ENCODE results near the gene ACP1. TPM values are rescaled to one million over a fixed set of nuclear protein-coding genes. Genes with fewer than 3 reads are reported as not detected.

The ACP1 gene
- total RNA-seq, 1 donor from 2014 or later = 81.4 TPM

DNA sequence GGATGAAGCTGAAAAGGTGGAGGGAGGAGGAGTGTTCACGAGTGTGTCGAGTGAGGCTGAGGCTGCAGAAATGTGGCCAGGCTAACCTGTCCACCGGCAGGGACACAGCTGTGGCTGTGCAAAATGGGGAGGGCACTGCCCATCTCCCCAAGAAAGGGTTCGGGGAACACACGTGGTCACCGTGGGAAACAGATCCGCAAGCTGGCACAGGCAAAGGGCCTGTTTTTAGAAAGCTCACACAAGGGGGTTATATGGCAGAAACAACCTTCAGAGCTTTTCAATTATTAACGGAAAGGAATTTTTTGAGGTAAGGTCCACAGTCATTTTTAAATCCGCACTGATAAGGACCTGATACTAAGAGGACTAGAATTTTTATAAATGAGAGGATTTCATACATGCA is 36.6 kb upstream of the ACP1 start:
- Mint-ChIP-seq H3K27me3 (ENCODE audit: unreplicated experiment) (no peaks in the 10 kb centered on the region), H3K4me1 (ENCODE audit: unreplicated experiment) (no peaks in the 10 kb centered on the region), H3K27ac (ENCODE audit: unreplicated experiment) (no peak overlapping the region), H3K9me3 (ENCODE audit: unreplicated experiment) (no peaks in the 10 kb centered on the region), H3K36me3 (ENCODE audit: unreplicated experiment) (peaks cover 58% of the 10 kb centered on the region), H3K4me3 (ENCODE audit: unreplicated experiment) (no peak overlapping the region)
- no peak for DNase-seq (ENCODE audit: extremely low spot score, unreplicated experiment)
- TF ChIP-seq, protein P1, sequence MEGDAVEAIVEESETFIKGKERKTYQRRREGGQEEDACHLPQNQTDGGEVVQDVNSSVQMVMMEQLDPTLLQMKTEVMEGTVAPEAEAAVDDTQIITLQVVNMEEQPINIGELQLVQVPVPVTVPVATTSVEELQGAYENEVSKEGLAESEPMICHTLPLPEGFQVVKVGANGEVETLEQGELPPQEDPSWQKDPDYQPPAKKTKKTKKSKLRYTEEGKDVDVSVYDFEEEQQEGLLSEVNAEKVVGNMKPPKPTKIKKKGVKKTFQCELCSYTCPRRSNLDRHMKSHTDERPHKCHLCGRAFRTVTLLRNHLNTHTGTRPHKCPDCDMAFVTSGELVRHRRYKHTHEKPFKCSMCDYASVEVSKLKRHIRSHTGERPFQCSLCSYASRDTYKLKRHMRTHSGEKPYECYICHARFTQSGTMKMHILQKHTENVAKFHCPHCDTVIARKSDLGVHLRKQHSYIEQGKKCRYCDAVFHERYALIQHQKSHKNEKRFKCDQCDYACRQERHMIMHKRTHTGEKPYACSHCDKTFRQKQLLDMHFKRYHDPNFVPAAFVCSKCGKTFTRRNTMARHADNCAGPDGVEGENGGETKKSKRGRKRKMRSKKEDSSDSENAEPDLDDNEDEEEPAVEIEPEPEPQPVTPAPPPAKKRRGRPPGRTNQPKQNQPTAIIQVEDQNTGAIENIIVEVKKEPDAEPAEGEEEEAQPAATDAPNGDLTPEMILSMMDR (IDR thresholded peaks at IDR 0.05) = no peak

DNA sequence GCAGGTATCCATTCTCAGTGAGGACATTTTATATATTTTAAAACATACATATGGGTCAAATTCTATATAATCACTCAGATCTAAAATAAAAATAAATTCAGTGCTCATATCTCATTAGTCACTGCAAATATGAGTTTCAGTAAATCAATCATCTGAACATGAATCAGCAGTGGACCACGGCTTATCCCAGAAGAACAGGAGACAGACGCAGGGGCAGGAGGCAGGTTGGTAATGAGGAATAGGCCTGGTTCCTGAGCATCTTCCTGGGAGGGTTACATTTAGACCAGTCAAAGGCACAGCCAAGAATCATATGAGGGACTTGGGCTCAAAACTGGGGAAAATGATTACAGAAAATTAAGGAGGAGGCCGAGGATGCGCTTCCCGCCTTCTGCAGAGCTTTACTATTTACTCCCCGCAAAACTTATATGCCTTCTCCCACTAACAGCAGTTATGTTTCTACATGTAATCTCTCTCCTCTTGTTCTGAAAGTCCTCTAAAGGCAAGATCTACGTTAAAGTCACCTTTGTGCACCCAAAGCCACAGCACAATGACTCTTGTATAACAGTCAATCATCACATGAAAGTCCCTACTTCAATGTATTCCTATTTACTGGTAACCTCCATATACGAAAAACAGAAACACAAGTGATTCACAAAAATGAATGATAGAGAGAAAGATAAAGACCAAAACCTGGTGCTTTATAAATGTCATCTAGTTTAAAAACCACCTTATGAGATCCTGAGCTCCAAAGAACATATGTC is 36.0 kb upstream of the ACP1 start:
- no peak for DNase-seq (ENCODE audit: extremely low spot score, unreplicated experiment)
- TF ChIP-seq, protein P1 (IDR thresholded peaks at IDR 0.05) = no peak
- Mint-ChIP-seq H3K4me3 (ENCODE audit: unreplicated experiment) (no peak overlapping the region), H3K27me3 (ENCODE audit: unreplicated experiment) (no peaks in the 10 kb centered on the region), H3K9me3 (ENCODE audit: unreplicated experiment) (no peaks in the 10 kb centered on the region), H3K27ac (ENCODE audit: unreplicated experiment) (no peak overlapping the region), H3K36me3 (ENCODE audit: unreplicated experiment) (peaks cover 58% of the 10 kb centered on the region), H3K4me1 (ENCODE audit: unreplicated experiment) (no peaks in the 10 kb centered on the region)

DNA sequence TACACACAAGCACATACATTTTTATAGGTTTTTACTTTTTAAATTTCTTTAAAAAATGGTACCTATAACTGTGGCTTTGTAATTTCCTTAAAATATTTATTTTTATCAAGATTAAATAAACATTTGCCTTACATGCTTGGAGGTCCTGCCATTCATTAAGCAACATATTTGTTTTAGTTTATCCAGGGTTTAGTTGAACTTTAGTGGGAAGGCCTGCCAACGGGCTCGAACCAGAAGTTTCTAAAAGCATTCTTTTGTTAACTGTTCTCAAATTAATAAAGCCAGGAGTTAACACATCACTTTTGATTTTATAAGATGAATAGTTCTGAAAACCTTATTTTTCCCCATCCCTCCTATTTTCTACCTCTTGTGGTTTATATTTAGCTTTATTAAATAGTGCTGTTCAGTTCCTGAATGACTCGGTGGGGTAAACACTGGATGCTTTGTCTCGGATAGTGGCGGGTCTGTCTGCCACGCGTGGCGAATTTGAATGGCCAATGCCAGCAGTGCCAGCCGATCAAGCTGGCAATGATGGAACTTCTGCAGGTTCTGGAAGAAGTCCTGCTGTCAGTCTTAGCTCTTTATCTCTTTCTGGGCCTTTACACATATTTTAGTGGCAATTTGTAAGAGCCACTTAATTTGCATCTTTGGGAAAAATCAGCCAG is 33.1 kb upstream of the ACP1 start:
- Mint-ChIP-seq H3K9me3 (ENCODE audit: unreplicated experiment) (no peaks in the 10 kb centered on the region), H3K36me3 (ENCODE audit: unreplicated experiment) (peaks cover 37% of the 10 kb centered on the region), H3K4me1 (ENCODE audit: unreplicated experiment) (no peaks in the 10 kb centered on the region), H3K4me3 (ENCODE audit: unreplicated experiment) (no peak overlapping the region), H3K27me3 (ENCODE audit: unreplicated experiment) (no peaks in the 10 kb centered on the region), H3K27ac (ENCODE audit: unreplicated experiment) (no peak overlapping the region)
- TF ChIP-seq, protein P1 (IDR thresholded peaks at IDR 0.05) = no peak
- DNase-seq (ENCODE audit: extremely low spot score, unreplicated experiment) = no peak

DNA sequence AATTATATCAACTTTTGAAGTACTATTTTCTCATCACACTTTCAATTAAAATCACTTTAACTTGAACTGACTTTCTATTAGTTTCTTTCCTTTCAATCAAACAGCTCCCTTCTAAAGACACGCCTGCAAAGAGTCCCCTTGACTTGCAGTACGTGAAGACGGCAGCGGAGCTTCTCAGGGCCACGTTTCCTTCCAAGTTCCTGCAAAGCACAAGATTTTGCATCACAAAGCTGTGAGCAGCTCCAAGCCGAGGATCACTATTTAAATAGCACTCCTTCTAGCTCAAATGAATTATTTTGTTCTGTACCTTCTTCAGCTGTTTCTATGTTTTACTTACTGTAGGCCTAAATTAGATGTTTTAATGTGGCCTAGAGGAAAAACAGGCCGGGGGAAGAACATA is 31.7 kb upstream of the ACP1 start:
- peaks cover 28% of the 10 kb centered on the region for H3K36me3 Mint-ChIP-seq (ENCODE audit: unreplicated experiment)
- no peaks in the 10 kb centered on the region for H3K9me3 Mint-ChIP-seq (ENCODE audit: unreplicated experiment)
- no peak for DNase-seq (ENCODE audit: extremely low spot score, unreplicated experiment)
- H3K4me1 Mint-ChIP-seq (ENCODE audit: unreplicated experiment) = no peaks in the 10 kb centered on the region
- H3K27me3 Mint-ChIP-seq (ENCODE audit: unreplicated experiment) = no peaks in the 10 kb centered on the region
- no peak overlapping the region for H3K27ac Mint-ChIP-seq (ENCODE audit: unreplicated experiment)
- TF ChIP-seq, protein P1 (IDR thresholded peaks at IDR 0.05) = no peak
- H3K4me3 Mint-ChIP-seq (ENCODE audit: unreplicated experiment) = no peak overlapping the region

DNA sequence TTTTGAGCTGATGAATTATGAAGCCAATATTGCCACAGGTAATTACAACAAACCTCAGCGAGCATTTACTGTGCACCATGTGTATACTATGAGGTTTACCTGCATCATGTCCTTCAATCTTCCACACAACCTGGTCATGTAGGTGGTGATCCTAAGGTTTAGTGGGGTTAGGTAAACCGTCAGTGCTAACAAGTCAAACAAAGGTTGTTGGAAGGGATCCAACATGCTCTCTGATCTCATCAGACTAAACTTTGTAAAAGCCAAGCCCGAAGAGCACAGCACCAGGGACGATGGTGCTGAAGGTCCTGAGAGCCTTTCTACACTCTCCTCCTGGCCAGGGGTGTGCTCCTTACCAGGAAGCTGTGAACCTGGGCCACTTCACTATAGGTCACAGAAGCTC is 30.3 kb upstream of the ACP1 start:
- DNase-seq (ENCODE audit: extremely low spot score, unreplicated experiment) = no peak
- Mint-ChIP-seq H3K4me3 (ENCODE audit: unreplicated experiment) (no peak overlapping the region), H3K4me1 (ENCODE audit: unreplicated experiment) (no peaks in the 10 kb centered on the region), H3K27ac (ENCODE audit: unreplicated experiment) (no peak overlapping the region), H3K9me3 (ENCODE audit: unreplicated experiment) (no peaks in the 10 kb centered on the region), H3K36me3 (ENCODE audit: unreplicated experiment) (peaks cover 28% of the 10 kb centered on the region), H3K27me3 (ENCODE audit: unreplicated experiment) (no peaks in the 10 kb centered on the region)
- TF ChIP-seq, protein P1 (IDR thresholded peaks at IDR 0.05) = no peak

All from osteocyte (in vitro differentiated cells).